Measurements from ENCODE around the gene ELOVL3.
"Not testable (repeated sequence)": the region's sequence is repeated elsewhere in the genome, so short reads cannot be mapped to it uniquely, and the experiment has no call there.

The ELOVL3 gene, protein sequence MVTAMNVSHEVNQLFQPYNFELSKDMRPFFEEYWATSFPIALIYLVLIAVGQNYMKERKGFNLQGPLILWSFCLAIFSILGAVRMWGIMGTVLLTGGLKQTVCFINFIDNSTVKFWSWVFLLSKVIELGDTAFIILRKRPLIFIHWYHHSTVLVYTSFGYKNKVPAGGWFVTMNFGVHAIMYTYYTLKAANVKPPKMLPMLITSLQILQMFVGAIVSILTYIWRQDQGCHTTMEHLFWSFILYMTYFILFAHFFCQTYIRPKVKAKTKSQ

DNA sequence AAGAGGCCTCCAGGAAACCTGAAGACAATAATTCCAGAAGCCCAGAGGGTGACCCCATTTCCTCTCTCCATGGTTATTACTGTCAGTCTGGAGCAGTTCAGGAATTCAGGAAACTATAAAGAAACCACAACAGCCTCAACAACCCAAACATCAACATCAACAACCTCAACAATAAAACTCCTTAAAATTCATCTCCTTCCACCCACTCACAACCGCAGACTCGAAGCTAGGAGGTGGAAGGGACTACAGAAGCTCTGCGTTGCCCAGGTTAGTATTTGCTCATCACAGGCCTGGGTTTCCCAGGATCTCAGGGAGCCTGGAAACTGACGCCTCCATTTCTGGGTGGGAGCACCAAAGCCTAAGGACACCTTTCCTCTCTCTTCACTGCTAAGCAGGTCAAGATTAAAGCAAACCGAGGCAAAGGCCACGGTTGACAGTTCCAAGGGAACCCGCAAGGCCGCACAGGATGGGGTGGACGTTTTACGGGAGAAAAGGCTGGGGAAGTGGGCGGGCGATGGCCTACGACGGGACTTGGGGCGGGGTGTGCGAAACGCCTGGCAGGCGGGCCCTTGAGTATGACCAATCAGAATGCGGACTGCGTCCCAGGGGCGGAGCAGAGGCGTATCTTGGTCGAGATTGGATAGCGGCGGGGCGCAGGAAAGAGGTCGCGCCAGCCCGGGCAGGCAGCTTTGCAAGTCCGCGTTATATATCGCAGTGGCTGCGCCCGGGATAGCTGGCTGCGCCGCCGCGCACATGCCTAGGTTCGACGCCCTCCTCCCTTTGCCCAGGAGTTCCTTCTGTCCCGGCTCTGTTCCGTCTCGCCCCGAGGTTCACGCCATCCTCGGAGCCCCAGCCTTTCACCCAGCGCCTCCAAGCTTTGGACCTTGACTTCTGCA lies at the start of gene ELOVL3:
Gene ELOVL3, plus strand, starts transcription at position 654 of the 896 bp plus-strand sequence. CDS start 250 bp downstream, outside the sequence.
- peaks cover 35% of the 10 kb centered on the region for H3K4me1 Mint-ChIP-seq
- no peaks in the 10 kb centered on the region for H3K36me3 Mint-ChIP-seq (ENCODE audit: low read depth)
- peak within 1 kb of the TSS; percentile 88 to 96 (median 94) for H3K27ac Mint-ChIP-seq
- peaks cover 55% of the 10 kb centered on the region for H3K27me3 Mint-ChIP-seq (ENCODE audit: low read depth)
- peak within 1 kb of the TSS; percentile 74 to 80 (median 78) for H3K4me3 Mint-ChIP-seq
- H3K9me3 Mint-ChIP-seq, result no peaks in the 10 kb centered on the region
- TF ChIP-seq, protein P1, sequence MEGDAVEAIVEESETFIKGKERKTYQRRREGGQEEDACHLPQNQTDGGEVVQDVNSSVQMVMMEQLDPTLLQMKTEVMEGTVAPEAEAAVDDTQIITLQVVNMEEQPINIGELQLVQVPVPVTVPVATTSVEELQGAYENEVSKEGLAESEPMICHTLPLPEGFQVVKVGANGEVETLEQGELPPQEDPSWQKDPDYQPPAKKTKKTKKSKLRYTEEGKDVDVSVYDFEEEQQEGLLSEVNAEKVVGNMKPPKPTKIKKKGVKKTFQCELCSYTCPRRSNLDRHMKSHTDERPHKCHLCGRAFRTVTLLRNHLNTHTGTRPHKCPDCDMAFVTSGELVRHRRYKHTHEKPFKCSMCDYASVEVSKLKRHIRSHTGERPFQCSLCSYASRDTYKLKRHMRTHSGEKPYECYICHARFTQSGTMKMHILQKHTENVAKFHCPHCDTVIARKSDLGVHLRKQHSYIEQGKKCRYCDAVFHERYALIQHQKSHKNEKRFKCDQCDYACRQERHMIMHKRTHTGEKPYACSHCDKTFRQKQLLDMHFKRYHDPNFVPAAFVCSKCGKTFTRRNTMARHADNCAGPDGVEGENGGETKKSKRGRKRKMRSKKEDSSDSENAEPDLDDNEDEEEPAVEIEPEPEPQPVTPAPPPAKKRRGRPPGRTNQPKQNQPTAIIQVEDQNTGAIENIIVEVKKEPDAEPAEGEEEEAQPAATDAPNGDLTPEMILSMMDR (IDR thresholded peaks at IDR 0.05; ENCODE audit: unreplicated experiment in 3 of 3), result no peak

DNA sequence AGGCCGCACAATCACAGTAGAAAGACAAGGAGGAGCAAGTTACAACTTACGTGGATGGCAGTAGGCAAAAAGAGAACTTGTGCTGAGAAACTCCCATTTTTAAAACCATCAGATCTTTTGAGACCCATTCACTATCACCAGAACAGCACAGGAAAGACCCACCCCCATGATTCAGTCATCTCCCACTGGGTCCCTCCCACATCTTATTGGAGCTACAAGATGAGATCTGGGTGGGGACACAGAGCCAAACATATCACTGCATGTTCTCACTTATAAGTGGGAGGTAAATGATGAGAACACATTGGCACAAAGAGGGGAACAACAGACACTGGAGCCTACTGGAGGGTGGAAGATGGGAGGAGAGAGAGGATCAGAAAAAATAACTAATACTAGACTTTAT lies 41.5 kb upstream of the ELOVL3 start:
- Mint-ChIP-seq H3K36me3 (ENCODE audit: low read depth) (no peaks in the 10 kb centered on the region), H3K27ac (no peak overlapping the region), H3K27me3 (ENCODE audit: low read depth) (peaks cover 9% of the 10 kb centered on the region), H3K4me1 (no peaks in the 10 kb centered on the region), H3K9me3 (peaks cover 23% of the 10 kb centered on the region), H3K4me3 (no peak overlapping the region)
- TF ChIP-seq, protein P1 (IDR thresholded peaks at IDR 0.05; ENCODE audit: unreplicated experiment in 3 of 3), result no peak

DNA sequence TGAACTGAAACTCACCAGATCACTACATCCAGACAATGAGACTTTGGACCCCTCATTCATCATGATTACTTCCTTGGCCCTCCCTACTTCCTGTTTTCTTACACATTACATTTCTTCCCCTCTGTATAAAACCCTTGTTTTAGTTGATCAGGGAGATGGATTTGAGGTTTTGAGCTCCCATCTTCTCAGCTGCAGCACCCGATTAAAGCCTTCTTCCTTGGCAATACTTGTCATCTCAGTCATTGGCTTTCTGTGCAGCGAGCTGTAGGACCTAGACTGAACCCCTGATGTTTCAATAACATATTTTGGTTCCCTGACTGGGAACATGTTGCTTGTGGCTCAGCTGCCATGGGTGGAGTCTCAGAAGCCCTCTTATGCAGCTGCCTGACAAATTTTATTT lies 40.8 kb upstream of the ELOVL3 start:
- peaks cover 23% of the 10 kb centered on the region for H3K9me3 Mint-ChIP-seq
- no peak overlapping the region for H3K4me3 Mint-ChIP-seq
- H3K27me3 Mint-ChIP-seq (ENCODE audit: low read depth), result peaks cover 9% of the 10 kb centered on the region
- no peak overlapping the region for H3K27ac Mint-ChIP-seq
- TF ChIP-seq, protein P1 (IDR thresholded peaks at IDR 0.05; ENCODE audit: unreplicated experiment in 3 of 3), result no peak
- H3K4me1 Mint-ChIP-seq, result no peaks in the 10 kb centered on the region
- no peaks in the 10 kb centered on the region for H3K36me3 Mint-ChIP-seq (ENCODE audit: low read depth)

DNA sequence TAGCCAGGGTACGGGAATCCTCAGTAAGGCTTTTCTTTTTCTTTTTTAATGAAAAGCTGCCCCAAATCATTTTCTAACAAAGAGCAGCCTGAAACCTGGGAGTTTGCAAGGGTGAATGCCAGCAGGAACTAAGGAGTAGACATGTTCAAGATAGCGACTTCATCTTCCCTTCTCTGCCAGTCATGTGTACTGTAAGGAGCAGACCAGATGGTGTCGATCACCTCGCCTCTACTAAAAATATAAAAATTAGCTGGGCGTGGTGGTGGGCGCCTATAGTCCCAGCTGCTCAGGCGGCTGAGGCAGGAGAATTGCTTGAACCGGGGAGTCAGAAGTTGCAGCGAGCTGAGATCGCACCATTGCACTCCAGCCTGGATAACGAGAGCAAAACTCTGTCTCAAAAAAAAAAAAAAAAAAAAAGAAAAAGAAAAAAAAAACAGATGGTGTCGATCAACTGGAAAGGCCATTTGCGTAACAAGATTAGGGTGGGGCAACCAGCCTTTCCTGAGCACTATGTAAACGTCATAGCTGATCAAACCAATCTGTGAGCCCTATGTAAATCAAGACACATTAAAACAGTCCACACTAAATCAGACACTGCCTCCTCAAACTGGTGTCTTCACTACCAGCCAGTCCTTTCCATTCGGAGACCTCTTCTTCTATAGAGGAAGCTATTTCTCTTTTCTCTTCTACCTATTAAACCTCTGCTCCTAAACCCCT lies 40.1 kb upstream of the ELOVL3 start:
- H3K27ac Mint-ChIP-seq, result no peak overlapping the region
- no peak overlapping the region for H3K4me3 Mint-ChIP-seq
- peaks cover 23% of the 10 kb centered on the region for H3K9me3 Mint-ChIP-seq
- H3K36me3 Mint-ChIP-seq (ENCODE audit: low read depth), result no peaks in the 10 kb centered on the region
- peaks cover 9% of the 10 kb centered on the region for H3K27me3 Mint-ChIP-seq (ENCODE audit: low read depth)
- H3K4me1 Mint-ChIP-seq, result no peaks in the 10 kb centered on the region
- TF ChIP-seq, protein P1 (IDR thresholded peaks at IDR 0.05; ENCODE audit: unreplicated experiment in 3 of 3), result no peak

DNA sequence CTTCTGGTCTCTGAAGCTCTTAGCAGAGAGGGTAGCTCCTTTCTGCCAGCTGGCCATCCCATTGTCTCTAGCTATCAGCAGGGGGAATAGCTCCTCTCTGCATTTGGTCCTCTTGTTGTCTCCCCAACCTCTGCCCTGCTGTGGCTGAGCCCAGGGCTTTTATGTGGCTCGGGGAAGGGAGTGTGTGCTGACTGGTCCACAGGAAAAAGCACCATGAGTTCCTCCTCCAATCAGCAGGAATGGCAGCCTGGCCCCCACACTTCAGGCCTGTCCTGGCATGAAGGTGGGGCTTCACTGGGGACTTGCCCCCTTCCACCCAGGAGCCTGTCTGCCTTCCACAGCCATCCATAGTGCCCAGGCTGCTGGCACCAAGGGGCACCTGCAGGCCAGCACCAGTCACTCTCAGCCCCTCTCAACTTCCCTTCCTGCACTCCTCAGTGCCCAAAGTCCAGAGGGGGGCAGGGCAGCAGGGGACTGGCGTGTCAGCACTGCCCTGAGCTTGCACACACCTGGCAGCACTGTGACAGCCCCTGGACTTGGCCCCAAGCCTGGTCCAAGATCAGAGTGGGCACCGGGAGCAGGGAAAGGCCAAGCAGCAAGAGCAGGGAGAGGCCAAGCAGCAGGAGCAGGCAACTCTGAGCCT lies 37.7 kb upstream of the ELOVL3 start:
- Mint-ChIP-seq H3K27me3 (ENCODE audit: low read depth) (peaks cover 19% of the 10 kb centered on the region), H3K27ac (no peak overlapping the region), H3K4me1 (no peaks in the 10 kb centered on the region), H3K4me3 (no peak overlapping the region), H3K9me3 (peaks cover 35% of the 10 kb centered on the region), H3K36me3 (ENCODE audit: low read depth) (no peaks in the 10 kb centered on the region)
- TF ChIP-seq, protein P1 (IDR thresholded peaks at IDR 0.05; ENCODE audit: unreplicated experiment in 3 of 3), result no peak

DNA sequence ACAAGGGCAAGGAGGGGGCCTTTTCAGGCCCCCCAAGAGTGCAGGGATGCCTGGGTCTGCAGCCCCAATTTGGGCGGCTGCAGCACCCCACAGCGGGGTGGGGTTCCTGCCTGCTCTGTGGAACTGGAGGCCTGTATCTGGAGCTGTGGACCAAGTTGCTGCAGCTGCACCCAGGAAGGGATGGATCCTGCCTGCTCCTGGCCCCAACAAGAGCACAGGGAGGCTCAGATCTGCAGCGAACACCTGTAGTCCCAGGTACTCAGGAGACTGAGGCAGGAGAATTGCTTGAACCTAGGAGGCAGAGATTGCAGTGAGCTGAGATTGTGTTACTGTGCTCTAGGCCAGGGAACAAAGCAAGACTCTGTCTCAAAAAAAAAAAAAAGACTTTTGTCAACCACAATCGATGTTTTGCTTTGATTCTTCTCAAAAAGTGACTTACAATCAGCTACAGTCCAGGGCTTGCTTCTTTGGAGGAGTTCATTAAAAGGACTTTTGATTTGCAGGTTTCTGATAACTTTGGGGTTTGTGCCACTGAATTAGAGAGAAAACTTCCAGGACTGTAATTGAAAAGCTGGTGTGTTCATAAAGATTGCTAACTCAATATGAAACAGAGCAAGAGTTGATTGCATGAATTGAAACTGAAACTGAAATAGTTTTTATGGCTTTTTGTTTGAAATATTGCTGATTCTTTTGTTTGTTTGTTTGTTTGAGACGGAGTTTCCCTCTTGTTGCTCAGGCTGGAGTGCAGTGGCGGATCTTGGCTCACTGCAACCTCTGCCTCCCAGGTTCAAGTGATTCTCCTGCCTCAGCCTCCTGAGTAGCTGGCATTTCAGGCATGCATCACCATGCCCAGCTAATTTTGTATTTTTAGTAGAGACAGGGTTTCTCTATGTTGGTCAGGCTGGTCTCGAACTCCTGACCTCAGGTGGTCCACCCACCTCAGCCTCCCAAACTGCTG lies 36.9 kb upstream of the ELOVL3 start:
- not testable (repeated sequence) for H3K27ac Mint-ChIP-seq; H3K4me3 Mint-ChIP-seq; H3K4me1 Mint-ChIP-seq; H3K36me3 Mint-ChIP-seq (ENCODE audit: low read depth)
- H3K27me3 Mint-ChIP-seq (ENCODE audit: low read depth), result peaks cover 23% of the 10 kb centered on the region
- peaks cover 32% of the 10 kb centered on the region for H3K9me3 Mint-ChIP-seq

Measured in nephron (organoid).